GM12801 (cell line): ENCODE data around the gene FOXP2.

ENCODE experiments used
- CTCF ChIP-seq: IDR thresholded peaks from one replicate; pipeline ENCODE4 v1.5.1; 2011; ENCODE audit warnings: control low read depth; ENCODE audit not compliant: insufficient read length; ENCODE audit errors: extremely low read depth

Gene FOXP2

GRCh38 chr7:114588506-114588905 is 173.9 kb downstream of the FOXP2 start:
- TF ChIP-seq CTCF: no peak

GRCh38 chr7:114589436-114589835 is 174.8 kb downstream of the FOXP2 start:
- no peak for TF ChIP-seq CTCF

GRCh38 chr7:114590298-114590697 is 175.7 kb downstream of the FOXP2 start:
- TF ChIP-seq CTCF: no peak

- no peak for TF ChIP-seq CTCF
Observed at GRCh38 chr7:114598946-114599345, 184.3 kb downstream of the FOXP2 start.

GRCh38 chr7:114606100-114606499 is 191.5 kb downstream of the FOXP2 start:
- TF ChIP-seq CTCF: no peak

GRCh38 chr7:114620208-114620607 is 205.6 kb downstream of the FOXP2 start:
- no peak for TF ChIP-seq CTCF

- TF ChIP-seq CTCF: no peak
Observed at GRCh38 chr7:114622221-114622620, 207.6 kb downstream of the FOXP2 start.

- no peak for TF ChIP-seq CTCF
Observed at GRCh38 chr7:114623146-114623545, 208.5 kb downstream of the FOXP2 start.
